H1 (cell line): Measurements from ENCODE around the gene RNASET2.

Experiments used
- RFX5 ChIP-seq: IDR thresholded peaks from 2 replicates; pipeline ENCODE4 v1.6.1; 2011; ENCODE audit warnings: low read depth, low read length, improper control_type of control experiment, borderline replicate concordance
- TF ChIP-seq, protein P1 (sequence below), 3 experiments: IDR thresholded peaks; 1 replicate in 2 of 3; 2 replicates in 1 of 3; pipeline versions ENCODE4 v1.5.1 to v1.6.1; 2011; ENCODE audit warnings: low read length in 3 of 3, mild to moderate bottlenecking in 3 of 3, inconsistent platforms in 2 of 3, low read depth in 1 of 3, moderate library complexity in 1 of 3; ENCODE audit not compliant: insufficient read depth in 1 of 3; ENCODE audit errors: control extremely low read depth in 1 of 3

DNA sequence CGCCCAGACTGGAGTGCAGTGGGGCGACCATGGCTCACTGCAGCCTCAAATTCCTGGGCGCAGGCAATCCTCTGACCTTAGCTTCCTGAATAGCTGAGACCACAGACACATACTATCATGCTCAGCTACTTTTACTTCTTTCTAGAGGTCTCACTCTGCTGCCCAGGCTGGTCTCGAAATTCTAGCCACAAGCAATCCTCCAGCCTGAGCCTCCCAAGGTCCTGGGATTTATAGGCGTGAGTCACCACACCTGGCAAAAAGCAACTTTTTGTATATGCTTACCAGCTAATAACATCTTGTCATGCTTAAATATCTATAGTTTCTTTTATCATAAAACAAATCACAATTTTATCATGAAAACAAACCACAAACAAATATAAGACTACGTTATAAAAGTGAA lies 23.0 kb downstream of the RNASET2 start:
- TF ChIP-seq RFX5, result no peak
- TF ChIP-seq, protein P1, sequence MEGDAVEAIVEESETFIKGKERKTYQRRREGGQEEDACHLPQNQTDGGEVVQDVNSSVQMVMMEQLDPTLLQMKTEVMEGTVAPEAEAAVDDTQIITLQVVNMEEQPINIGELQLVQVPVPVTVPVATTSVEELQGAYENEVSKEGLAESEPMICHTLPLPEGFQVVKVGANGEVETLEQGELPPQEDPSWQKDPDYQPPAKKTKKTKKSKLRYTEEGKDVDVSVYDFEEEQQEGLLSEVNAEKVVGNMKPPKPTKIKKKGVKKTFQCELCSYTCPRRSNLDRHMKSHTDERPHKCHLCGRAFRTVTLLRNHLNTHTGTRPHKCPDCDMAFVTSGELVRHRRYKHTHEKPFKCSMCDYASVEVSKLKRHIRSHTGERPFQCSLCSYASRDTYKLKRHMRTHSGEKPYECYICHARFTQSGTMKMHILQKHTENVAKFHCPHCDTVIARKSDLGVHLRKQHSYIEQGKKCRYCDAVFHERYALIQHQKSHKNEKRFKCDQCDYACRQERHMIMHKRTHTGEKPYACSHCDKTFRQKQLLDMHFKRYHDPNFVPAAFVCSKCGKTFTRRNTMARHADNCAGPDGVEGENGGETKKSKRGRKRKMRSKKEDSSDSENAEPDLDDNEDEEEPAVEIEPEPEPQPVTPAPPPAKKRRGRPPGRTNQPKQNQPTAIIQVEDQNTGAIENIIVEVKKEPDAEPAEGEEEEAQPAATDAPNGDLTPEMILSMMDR (IDR thresholded peaks at IDR 0.05; ENCODE audit: control extremely low read depth in 1 of 3, insufficient read depth in 1 of 3, low read depth in 1 of 3, low read length in 3 of 3), result no peak
